ENCODE data around the gene FAM110A.
"Not testable (repeated sequence)": the region's sequence is repeated elsewhere in the genome, so short reads cannot be mapped to it uniquely, and the experiment has no call there.

The FAM110A gene

DNA sequence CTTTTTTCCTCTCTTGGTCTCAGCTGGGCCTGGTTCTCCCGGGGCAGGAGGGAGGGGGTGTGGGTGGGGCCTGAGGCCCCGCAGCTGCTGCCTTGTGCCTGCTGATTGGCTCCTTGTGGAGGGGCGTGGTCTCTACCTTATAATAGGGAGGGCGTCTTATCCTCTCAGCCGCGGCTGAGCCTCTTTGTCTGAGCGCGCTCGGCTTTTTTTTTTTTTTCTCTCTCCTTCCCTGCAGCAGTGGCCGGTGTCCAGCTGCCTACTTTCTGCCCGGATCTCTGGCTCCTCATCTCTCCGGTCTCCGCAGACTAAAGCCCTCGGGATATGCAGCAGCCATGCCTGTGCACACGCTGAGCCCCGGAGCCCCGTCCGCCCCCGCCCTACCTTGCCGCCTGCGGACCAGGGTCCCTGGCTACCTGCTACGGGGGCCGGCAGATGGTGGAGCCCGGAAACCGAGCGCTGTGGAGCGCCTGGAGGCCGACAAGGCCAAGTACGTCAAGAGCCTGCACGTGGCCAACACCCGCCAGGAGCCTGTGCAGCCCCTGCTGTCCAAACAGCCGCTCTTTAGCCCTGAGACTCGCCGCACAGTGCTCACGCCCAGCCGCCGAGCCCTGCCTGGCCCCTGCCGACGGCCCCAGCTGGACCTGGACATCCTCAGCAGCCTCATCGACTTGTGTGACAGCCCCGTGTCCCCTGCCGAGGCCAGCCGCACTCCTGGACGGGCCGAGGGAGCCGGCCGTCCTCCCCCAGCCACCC, 11.1 kb downstream of the FAM110A start:
- peak; percentile 83 for DNase-seq (ENCODE audit: low read depth)

DNA sequence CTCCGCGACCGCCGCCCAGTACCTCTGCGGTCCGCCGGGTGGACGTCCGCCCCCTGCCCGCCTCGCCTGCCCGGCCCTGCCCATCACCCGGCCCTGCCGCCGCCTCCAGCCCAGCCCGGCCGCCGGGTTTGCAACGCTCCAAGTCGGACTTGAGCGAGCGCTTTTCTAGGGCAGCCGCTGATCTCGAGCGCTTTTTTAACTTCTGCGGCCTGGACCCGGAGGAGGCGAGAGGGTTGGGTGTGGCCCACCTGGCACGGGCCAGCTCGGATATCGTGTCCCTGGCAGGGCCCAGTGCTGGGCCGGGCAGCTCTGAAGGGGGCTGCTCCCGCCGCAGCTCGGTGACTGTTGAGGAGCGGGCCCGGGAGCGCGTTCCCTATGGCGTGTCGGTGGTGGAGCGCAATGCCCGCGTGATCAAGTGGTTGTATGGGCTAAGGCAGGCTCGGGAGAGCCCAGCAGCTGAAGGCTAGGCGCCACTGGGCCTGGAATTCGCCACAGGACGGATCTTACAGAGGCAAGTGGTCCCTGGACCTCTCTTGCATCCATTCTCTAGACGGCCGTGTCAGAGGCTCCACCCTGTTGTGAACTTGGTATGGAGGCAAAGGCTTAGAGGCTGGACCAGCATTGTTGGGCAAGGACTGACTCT, 11.8 kb downstream of the FAM110A start:
- no peak for DNase-seq (ENCODE audit: low read depth)

DNA sequence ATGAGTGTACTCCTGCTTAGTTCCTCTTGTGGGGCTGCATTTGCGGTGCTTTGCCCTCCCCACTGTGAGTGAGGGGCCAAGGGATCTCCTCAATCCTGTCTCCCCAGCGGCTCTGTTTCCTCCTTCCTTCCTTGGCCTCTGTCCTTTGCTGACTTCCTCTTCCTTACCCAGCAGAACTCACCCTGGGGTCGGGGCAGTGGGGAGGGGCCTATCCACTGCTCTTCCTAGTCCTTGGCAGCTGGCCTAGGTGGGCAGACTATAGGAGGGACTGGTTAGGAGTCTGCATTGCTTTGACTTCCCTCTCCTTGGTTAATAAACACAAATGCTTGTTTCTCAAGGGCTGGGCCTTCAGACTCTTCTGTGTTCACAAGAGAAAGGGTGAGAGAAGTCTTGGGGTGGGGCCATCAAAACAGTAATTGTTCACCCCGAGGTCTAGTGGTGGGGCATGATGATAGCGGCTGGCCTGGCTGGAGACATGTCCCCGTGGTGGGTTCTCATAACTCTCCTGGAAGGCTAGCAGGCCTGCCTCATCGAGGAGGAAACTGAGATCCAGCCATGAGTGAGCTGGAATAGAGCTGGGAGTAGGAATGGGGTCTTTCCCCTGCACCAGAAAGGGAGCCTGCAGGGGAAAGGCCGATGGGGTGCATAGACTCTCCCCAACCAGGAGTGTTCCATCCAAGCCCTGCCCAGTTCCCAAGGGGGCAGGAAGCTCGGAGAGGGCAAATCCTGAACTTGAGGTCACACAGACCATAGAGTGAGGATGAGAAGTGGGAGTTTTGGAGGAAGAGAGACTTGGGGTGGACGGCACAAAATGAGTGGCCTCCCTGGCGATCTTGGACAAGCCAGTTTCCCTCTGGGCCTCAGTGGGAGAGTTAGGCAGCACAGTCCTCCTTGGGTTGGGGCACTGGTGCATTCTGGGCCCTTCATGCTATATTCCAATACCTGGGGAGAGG, 12.7 kb downstream of the FAM110A start:
- no peak for DNase-seq (ENCODE audit: low read depth)

DNA sequence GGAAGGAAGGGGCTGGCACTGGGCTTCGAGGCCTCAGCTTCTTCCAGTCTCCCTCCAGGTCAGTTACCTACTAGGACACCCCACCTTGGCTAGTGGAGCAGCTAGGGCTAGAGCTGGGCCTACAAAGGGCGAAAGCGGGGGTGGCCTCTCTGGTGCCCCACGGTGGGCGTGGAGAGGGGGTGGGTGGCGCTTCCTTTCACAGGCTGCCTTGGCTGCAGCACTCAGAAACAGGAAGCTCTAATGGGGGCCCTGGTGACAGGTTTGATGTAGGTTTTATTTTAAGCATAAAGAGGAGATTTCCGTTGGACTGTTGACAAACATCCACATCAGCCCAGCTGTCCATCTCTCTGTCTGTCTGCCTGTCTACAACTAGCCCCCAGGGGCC, 13.4 kb downstream of the FAM110A start:
- no peak for DNase-seq (ENCODE audit: low read depth)

DNA sequence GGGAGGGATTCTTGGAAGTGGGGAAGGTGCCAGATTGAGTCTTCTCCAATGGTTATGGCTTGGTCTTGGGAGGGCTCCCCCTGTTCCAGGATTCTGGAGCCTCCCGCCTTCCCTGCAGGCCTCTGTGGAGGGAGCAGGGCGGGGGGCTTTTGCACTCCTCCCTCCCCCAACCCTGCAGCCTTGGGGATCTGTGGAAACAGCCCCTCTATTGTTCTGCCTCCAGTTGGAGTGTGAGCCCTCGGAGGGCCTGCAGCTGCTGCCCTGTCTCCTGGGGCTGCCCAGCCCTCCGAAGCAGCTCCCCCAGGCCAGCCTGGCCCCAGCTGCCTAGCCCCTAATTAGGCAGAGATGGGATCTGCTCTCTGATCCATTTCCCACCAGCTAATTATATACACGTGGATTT, 14.7 kb downstream of the FAM110A start:
- no peak for DNase-seq (ENCODE audit: low read depth)

DNA sequence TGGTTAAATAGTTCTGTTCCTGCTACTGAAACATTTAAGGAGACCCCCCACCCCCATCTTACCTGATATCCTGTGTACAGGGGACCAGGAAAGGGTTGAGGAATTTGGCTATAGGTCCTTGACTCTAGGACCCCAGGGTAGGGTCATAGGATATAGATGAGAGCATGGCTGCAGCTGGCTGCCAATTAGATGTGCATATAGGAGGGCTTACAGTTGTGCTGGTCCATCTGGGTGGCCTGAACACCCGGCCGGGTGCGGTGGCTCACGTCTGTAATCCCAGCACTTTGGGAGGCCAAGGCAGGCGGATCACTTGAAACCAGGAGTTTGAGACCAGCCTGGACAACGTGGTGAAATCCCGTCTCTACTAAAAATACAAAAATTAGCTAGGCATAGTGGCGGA, 15.2 kb downstream of the FAM110A start:
- not testable (repeated sequence) for DNase-seq (ENCODE audit: low read depth)

DNA sequence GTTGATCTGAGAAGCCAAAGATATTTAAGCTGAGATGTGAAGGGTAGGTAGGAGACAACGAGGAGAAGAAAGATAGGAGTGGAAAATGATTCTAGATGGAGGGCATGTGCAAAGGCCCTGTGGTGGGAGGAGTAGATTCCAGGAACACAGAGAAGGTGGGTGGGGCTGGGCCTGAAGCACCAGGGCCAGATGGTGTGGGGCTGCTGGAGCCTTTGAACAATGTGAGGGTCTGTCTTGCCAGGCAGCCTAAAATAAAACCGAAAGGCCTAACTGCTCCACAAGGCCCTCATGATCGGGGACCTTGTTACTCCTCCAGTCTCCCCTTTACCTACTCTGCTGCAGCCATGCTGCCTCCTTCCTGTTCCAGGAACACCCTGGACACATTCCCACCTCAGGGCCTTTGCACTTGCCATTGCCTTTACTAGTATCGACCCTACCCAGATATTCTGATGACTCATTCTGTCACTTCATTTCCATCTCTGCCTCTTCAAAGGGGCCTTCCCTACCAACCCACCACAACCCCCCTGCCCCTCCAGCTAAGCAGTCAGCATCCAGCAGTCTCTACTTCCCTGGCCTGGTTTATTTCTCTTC, 20.0 kb downstream of the FAM110A start:
- DNase-seq (ENCODE audit: low read depth), result no peak

DNA sequence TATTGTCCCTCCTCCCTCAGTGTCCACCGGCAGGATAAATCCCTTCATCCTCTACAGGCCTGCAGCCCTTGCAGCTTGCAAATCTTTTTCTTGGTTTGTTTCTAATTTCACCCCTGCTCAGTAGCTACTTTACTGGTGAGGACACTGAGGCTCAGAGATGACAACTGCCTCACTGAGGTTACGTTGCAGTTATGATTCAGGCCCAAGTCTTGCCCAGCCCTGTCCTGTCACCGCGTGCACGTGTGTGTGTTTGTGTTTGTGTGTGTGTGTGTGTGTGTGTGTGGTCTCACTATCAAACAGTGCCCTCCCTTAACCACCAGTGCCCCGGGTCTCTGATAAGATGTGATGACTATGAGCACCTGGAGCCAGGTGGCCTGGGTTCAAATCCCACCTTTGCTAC, 21.1 kb downstream of the FAM110A start:
- no peak for DNase-seq (ENCODE audit: low read depth)

DNA sequence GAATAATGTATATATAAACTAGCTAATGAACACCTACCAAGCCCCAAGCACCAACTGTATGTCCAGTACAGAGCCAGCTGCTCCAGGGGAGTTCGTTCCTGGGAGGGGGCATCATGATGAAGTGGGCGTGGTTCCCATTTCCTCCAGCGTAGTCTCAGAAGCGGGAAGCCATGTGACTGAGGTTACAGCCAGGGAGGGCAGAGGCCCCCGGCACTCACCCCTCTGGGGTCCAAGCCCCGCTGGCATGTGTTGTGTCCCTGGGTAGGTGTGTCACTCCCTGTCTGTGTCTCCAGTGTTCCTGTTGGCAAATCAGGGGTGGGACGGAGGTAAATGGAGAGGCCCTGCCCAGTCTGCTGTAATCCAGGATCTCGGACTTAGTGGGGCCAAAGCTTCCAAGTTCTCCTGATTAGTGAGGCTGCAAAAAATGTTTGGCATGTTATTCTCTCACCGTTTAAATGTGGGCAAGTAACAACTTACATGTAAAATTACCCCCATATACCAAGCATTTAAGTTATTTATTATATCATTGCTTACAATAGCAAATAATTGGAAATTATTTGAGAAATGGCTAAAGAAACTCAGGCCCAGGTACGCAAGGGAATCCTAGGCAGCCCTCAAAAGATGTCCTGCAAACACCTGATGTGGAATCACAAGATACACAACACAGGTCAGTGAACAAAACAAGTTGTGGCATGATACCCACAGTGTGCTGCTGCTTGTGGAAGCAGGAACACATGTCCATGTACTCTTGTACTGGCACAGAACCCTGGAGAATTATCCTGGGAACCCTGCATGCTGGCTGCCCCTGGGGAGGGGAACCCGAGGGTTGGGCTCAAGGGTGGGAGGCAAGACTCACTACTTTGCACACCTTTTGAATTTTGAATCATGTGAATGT, 22.2 kb downstream of the FAM110A start:
- no peak for DNase-seq (ENCODE audit: low read depth)

DNA sequence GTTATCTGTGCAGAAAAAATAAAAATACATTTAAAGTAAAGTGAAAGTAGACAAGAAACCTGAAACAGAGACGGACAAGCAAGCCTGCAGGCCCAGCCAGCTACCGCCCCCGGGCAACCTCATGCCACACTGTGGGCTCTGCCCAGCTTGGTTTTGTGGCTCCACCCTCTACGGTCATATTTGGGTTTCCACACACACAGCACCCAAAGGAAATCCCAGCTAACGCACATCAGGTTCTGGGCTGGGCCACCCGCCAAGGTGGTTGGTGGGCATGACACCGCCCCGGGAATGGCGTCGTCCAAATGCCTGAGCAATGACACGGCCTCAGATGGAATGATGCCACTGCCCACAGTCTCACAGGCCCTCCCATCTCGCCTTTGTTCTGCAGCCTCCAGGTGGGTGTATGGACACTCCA, 22.9 kb downstream of the FAM110A start:
- peak; percentile 83 for DNase-seq (ENCODE audit: low read depth)

DNA sequence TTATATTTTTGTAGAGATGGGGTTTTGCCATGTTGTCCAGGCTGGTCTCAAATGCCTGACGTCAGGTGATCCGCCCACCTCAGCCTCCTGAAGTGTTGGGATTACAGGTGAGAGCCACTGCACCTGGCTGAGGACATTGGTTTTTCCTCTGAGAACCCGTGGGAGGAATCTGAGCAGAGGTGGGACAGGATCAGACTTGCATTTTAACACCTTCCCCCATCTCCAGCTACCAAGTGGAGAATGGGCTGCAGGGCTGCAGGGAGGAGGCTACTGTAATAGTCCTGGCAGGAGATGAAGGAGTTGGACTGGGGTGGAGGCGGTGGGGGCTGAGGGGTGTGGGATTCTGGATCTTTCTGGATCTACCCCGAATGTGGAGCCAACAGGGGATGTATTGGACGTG, 24.5 kb downstream of the FAM110A start:
- no peak for DNase-seq (ENCODE audit: low read depth)

DNA sequence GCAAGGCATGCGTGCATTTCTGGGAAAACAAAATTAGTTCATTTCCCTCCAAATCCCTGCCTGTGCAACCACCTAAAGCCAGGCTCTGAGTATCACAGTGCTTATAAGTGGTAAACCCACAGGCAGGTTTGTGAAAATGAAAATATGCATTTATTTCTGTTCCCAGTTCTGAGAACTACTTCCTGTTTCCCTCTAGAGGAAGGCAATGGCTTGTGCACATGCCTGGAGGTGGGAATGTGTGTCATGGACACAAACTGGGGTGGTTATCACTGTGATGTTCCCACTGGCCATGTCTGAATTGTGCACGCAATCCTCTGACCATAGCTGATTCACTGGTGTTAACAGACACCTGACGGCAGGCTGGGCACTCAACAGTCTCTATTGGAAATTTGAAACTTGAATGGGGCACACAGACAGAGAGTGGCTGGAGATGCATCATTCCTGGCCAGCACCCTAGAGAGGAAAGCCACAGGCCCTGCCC, 26.3 kb downstream of the FAM110A start:
- no peak for DNase-seq (ENCODE audit: low read depth)

DNA sequence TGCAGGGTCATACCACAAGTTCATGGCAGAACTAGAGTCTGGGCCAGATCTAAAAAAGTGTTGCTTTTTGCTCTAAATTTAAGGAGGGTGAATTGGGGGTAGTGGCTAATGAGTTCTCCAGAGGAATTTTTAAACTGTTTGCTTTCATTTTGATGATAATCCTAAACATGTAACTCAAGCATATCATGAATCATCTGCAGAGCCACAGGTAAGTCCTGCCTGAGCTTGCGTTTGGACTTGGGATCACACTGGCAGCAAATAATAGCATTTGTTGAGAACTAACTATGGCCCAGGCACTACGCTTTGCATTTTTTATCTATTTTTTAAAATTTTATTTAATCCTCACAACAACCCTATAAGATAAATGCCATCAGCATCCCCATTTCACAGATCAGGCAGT, 27.4 kb downstream of the FAM110A start:
- DNase-seq (ENCODE audit: low read depth), result no peak

DNA sequence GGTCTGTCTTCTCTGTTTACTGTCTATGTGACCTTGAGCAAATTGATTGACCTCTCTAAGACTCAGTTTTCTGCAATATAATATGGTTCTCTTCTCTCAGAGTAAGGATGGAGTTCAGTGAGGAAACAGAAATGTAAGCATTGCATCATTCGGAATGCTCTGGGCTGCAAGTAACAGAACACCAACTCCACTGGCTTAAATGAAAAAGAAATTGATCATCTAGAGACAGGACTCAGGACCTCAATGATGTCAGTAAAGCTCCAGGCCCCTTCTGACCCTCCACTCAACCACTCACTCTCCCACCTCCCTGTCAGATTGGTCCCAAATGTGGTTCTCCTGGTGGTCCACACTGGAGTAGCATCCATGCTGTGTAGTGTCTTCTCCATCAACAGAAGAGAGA, 31.9 kb downstream of the FAM110A start:
- DNase-seq (ENCODE audit: low read depth), result no peak

DNA sequence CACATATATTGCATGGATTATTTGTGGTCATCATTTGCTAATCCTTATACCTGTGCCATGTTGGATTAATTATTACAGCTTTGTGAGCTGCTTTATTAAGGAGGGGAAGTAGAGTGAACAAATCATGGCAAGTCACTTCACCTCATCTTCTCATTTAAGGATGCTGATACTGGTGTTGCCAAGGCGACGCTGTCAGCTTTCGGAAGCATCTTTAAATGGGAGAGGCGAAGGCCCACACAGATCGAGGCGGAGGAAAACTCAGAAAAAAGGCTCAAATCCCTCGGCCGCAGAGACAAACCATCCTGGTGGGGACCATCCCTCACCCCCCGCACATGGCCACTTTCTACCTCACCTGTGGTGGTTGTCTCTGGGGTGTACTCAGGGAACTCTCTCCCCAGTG, 34.8 kb downstream of the FAM110A start:
- DNase-seq (ENCODE audit: low read depth), result no peak

DNA sequence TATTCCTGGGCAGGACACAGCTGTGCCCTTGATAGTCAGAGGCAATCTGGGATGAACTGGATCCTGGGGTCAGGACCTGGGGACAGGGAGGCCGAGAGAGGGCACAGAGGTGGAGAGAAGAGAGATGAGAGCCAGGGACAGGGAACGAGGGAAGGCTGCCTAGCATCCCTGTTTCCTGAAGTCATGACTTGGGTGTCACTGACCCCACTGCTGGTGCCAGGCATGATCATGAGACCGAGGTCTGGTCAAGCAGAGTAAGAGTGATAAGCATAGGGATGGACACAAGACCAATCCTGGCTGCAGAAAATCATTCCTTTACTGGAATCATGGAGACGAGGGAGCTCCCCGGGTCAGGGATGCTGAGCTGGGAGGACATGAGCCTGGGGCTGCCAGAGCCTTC, 36.1 kb downstream of the FAM110A start:
- no peak for DNase-seq (ENCODE audit: low read depth)

DNA sequence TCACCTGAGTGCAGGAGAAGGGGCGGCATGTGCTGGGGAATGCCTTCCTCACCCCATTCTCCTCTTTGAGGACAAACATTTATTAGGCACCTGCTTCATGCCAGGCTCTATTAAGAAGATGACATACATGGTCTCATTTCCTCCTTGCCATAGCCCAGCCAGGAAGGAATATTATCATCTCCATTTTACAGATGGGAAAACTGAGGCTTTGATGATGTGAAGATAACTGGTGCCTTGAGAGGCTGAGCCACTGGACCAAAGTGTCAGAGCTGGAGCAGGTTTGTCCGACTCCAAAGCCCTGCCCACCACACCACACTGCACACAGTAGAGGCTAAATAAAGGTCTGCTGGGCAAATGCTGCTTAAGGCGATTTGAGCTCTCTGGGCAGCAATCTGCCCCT, 37.2 kb downstream of the FAM110A start:
- DNase-seq (ENCODE audit: low read depth), result no peak

DNA sequence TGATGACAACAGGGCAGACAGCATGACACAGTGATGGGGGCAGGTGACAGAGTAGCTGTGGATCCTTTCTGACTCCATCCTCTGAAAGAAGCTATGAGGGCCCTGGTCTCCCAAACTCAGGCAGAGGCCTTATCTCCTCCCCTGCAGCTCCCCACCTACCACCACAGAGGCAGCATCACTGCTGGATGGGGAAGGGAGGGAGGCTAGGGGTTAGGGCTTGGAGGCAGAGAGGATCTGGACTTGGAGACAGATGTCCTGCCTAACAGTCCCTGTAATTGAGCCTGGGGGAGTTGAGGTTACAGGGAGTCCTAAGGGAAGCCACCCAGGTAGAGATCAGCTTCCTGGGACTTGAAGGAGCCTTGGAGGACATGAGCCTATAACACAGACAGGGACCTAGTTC, 37.9 kb downstream of the FAM110A start:
- DNase-seq (ENCODE audit: low read depth), result no peak

DNA sequence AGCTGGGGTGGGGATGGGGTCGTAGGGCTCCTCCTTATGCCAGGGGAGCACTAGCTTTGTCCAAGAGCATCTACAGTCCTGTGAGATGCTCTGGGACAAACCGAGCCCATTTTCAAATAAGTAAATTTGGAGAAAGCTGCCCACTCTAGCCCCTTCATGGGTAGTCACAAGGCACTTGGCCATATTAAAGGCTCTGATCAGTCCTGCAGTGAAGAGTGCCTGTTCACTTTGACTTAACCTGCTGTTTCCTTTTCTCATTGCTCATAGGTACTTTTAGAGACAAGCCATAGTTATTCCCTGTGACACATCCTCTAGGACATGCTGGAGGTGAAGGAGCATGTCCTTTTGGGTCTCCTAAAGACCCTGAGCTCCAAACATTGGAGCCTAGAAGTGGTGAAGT, 38.4 kb downstream of the FAM110A start:
- DNase-seq (ENCODE audit: low read depth), result no peak

DNA sequence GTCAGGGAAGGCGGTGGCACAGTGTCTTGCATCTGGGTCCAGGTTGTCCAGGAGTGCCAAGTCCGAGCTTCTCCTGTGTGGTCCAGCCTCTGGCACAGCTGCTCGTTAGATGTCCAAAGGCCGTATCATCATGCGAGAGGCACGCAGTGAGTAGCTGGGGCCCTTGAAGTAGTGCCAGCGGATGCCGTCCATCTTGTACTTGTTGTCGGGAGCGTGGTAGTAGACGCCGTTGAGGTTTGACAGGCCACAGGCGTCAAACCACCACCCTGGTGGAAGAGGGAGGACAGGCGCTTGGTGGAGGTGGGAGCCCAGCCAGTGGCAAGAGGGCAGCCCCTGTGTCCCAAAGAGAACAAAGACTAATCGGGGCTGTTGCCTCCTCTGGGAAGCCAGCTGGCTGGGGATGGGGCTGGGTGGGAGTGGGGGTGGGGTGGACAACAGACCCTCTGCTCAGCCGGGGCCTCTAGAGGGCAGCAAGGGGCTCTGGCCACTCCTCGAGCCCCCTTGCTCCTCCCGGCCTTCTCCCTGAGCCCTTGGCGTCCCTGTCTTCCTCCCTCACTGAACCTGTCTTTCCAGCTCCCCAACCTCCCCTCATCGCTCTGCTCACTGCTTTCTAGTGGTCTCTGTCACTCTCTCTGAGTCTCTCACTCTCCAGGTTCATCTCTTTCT, 39.5 kb downstream of the FAM110A start:
- no peak for DNase-seq (ENCODE audit: low read depth)
